Hepatocyte (in vitro differentiated cells): Measurements from ENCODE around the gene IGSF1.

Experiments used
- EZH2 ChIP-seq: fragments of 200-600 bp; sonication (generic); IDR thresholded peaks from 2 replicates; pipeline ENCODE4 v1.6.1; 2016; ENCODE audit warnings: antibody characterized with exemption, mild to moderate bottlenecking, borderline replicate concordance
- EZH2phosphoT487 ChIP-seq: fragments of 200-600 bp; sonication (generic); IDR thresholded peaks from one replicate; pipeline ENCODE4 v1.6.1; 2018; ENCODE audit warnings: antibody characterized with exemption, mild to moderate bottlenecking, low read depth, moderate library complexity; ENCODE audit not compliant: unreplicated experiment, severe bottlenecking

- no peak for TF ChIP-seq EZH2
- no peak for TF ChIP-seq EZH2phosphoT487
Measured at GRCh38 chrX:131308980-131309379, 19.9 kb upstream of the IGSF1 start.
